ENCODE data around the gene UHRF1.

- TF ChIP-seq, protein P1, sequence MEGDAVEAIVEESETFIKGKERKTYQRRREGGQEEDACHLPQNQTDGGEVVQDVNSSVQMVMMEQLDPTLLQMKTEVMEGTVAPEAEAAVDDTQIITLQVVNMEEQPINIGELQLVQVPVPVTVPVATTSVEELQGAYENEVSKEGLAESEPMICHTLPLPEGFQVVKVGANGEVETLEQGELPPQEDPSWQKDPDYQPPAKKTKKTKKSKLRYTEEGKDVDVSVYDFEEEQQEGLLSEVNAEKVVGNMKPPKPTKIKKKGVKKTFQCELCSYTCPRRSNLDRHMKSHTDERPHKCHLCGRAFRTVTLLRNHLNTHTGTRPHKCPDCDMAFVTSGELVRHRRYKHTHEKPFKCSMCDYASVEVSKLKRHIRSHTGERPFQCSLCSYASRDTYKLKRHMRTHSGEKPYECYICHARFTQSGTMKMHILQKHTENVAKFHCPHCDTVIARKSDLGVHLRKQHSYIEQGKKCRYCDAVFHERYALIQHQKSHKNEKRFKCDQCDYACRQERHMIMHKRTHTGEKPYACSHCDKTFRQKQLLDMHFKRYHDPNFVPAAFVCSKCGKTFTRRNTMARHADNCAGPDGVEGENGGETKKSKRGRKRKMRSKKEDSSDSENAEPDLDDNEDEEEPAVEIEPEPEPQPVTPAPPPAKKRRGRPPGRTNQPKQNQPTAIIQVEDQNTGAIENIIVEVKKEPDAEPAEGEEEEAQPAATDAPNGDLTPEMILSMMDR (IDR thresholded peaks at IDR 0.05), result no peak
- TF ChIP-seq POLR2A (IDR thresholded peaks at IDR 0.05), result no peak
Observed at GRCh38 chr19:4937060-4937459, 27.8 kb downstream of the UHRF1 start.

All from prostate gland (tissue), 2 donors.